Naive thymus-derived CD4-positive, alpha-beta T cell (primary cell): ENCODE results near the gene TRIM52. TPM values are rescaled to one million over a fixed set of nuclear protein-coding genes. Genes with fewer than 3 reads are reported as not detected.

Experiments used
- ATAC-seq: fragments of 150-1000 bp; cut with Tn5 transposase; 2 replicates; pipeline ENCODE4 v1.10.0; 2021; ENCODE audit warnings: mild to moderate bottlenecking, moderate library complexity
- CTCF ChIA-PET: fragments of 350-600 bp; sonication (Branson Sonifier 250); formaldehyde crosslinking; loops from one replicate; lab custom pipeline; 2021; ENCODE audit warnings: antibody characterized with exemption; lab: Charles Lee
- POLR2A ChIA-PET: fragments of 350-600 bp; sonication (Branson Sonifier 250); formaldehyde crosslinking; loops from one replicate; lab custom pipeline; 2021; ENCODE audit warnings: antibody characterized with exemption, inconsistent platforms; lab: Charles Lee
- DNase-seq, 9 donors: peaks; one replicate each; pipeline versions ENCODE4 v3.0.0 to v3.0.0-alpha.2; 2020 to 2022; ENCODE audit warnings: mixed read lengths in 1 of 9
- H3K27ac ChIP-seq: one replicate; pipeline ENCODE4 v1.7.0; 2013; ENCODE audit warnings: mild to moderate bottlenecking, low read depth, low read length, moderate library complexity
- H3K27me3 ChIP-seq, 2 donors: one replicate each; pipeline ENCODE4 v1.7.0; 2013; ENCODE audit warnings: low read length in 2 of 2, mild to moderate bottlenecking in 2 of 2, moderate library complexity in 2 of 2; ENCODE audit not compliant: control insufficient read depth in 2 of 2, insufficient read depth in 2 of 2
- H3K36me3 ChIP-seq, 3 experiments: 1 replicate in 2 of 3; 2 replicates in 1 of 3; pipeline ENCODE4 v1.7.0; 2013; ENCODE audit warnings: low read length in 3 of 3, mild to moderate bottlenecking in 3 of 3, moderate library complexity in 1 of 3; ENCODE audit not compliant: insufficient read depth in 3 of 3, control insufficient read depth in 2 of 3
- H3K4me1 ChIP-seq, 2 donors: one replicate each; pipeline ENCODE4 v1.7.0; 2013; ENCODE audit warnings: low read length in 2 of 2, mild to moderate bottlenecking in 2 of 2, moderate library complexity in 1 of 2; ENCODE audit not compliant: control insufficient read depth in 2 of 2, insufficient read depth in 2 of 2
- H3K4me3 ChIP-seq: 2 replicates; pipeline ENCODE4 v1.7.0; 2013; ENCODE audit warnings: mild to moderate bottlenecking, low read length
- H3K9me3 ChIP-seq, 3 experiments: 1 replicate in 2 of 3; 2 replicates in 1 of 3; pipeline ENCODE4 v1.7.0; 2013; ENCODE audit warnings: low read length in 3 of 3; ENCODE audit not compliant: control insufficient read depth in 2 of 3
- H3K27ac Mint-ChIP-seq, 9 donors: one replicate each; pipeline ENCODE4 v1.8.0; 2020 to 2022; ENCODE audit warnings: mixed read lengths in 9 of 9, mild to moderate bottlenecking in 8 of 9, moderate library complexity in 5 of 9, inconsistent platforms in 2 of 9
- H3K27me3 Mint-ChIP-seq, 5 donors: one replicate each; pipeline ENCODE4 v1.8.0; 2021 to 2022; ENCODE audit warnings: mixed read lengths in 5 of 5, mild to moderate bottlenecking in 1 of 5
- H3K36me3 Mint-ChIP-seq, 5 donors: one replicate each; pipeline ENCODE4 v1.8.0; 2020 to 2022; ENCODE audit warnings: mixed read lengths in 5 of 5, mild to moderate bottlenecking in 3 of 5, inconsistent platforms in 1 of 5
- H3K4me1 Mint-ChIP-seq, 7 donors: one replicate each; pipeline ENCODE4 v1.8.0; 2020 to 2022; ENCODE audit warnings: mixed read lengths in 7 of 7, mild to moderate bottlenecking in 3 of 7, inconsistent platforms in 1 of 7
- H3K4me3 Mint-ChIP-seq, 10 donors: one replicate each; pipeline ENCODE4 v1.8.0; 2020 to 2022; ENCODE audit warnings: mild to moderate bottlenecking in 10 of 10, mixed read lengths in 10 of 10, moderate library complexity in 6 of 10, inconsistent platforms in 2 of 10
- H3K9me3 Mint-ChIP-seq, 11 donors: one replicate each; pipeline ENCODE4 v1.8.0; 2020 to 2022; ENCODE audit warnings: mixed read lengths in 11 of 11, mild to moderate bottlenecking in 4 of 11, inconsistent platforms in 1 of 11, moderate library complexity in 1 of 11
- intact Hi-C, 2 donors: fragments of 100-400 bp; cut with micrococcal nuclease; formaldehyde crosslinking; loops; one replicate each; pipeline ENCODE4 v1.15.1; 2023
- microRNA-seq: library from miRNA; unstranded; fragments of <30 nt; microRNA quantifications from one replicate; pipeline ENCODE4 v1.2.0, GENCODE V29; 2022; ENCODE audit warnings: borderline microRNAs expressed
- polyA plus RNA-seq, 2 donors: library from polyadenylated mRNA; unstranded; fragments of 300-500 nt; fragmentation: Illumina TruSeq; gene quantifications; one replicate each; pipeline ENCODE4 v1.2.3, GENCODE V29; 2021
- total RNA-seq, 6 experiments: library from RNA in 5 of 6; stranded (reverse) in 5 of 6; gene quantifications; 1 replicate in 5 of 6; 2 replicates in 1 of 6; pipeline ENCODE4 v1.2.3 and lab custom pipeline; 2021 to 2026

TRIM52 gene
- total and polyA plus RNA-seq, 7 experiments from 2014 or later = 31.4 to 71.6 (median 39.2) TPM

DNA sequence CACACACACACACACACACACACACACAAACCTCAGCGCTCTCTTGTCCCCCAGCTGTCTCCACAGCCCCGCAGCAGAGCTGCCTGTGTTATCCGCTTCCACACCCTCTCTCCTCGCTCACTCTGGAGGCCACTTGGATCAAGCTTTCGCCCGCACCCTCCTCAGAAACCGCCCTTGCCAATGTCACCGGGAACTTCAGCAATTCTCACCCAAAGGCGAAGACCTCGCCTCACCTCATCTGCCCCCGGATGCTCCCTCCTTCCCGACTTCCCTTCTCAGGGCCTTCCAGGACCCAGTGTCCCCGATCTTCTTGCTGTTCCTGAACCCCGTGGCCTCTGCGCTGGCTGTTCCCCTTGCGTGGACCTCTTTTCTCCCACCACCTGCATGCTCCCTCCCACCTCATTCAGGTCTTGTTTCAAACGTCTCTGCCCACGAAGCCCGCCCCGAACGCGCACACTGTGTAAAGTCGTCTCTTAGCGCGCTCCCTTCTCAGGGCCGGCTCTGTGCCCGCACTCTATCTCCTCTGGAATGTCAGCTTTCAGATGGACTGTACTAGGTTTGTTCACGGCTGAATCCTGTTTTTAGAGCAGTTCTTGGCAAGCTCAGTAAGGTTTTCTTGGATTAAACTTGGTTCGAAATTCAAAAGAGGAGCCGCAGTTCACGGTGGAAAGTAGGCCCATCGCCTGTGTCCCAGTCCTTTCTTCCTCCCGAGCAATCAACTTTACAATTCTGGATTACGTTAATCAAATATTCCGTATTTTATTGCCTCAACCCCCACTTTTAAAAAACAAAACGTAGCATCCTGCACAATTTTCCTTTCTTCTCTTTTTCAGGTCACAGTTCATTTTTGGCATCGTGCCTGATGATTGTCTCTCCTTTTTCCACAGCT is 54.9 kb downstream of the TRIM52 start:
- DNase-seq (peak in 4 of 9 donors; percentile 10 to 36 (median 32)), ATAC-seq (no peak)
- peak overlapping the region; percentile 67 for H3K4me3 ChIP-seq
- H3K27ac ChIP-seq = peak overlapping the region; percentile 73
- no peaks in the 10 kb centered on the region for H3K36me3 ChIP-seq
- peaks cover 5 to 11% of the 10 kb centered on the region in 2 donors for H3K4me1 ChIP-seq
- ChIA-PET POLR2A (interaction anchor here (1.0 to 8.9 kb wide), 13 partner anchors 9 to 55 kb away, joined by 3 to 259 read pairs (median 12); partner anchors contain the start of genes TRIM41 and TRIM52), CTCF (interaction anchor here (0.5 to 4.1 kb wide), 9 partner anchors 8 to 631 kb away, joined by 3 to 18 read pairs (median 6); partner anchors contain the start of gene TRIM41)
- Mint-ChIP-seq H3K4me3 (peak overlapping the region; percentile 88 to 99 (median 94)), H3K27me3 (peaks cover 0 to 45% (median 11%) of the 10 kb centered on the region in 5 donors), H3K4me1 (peaks cover 21 to 35% (median 32%) of the 10 kb centered on the region in 7 donors), H3K27ac (peak overlapping the region; percentile 90 to 100 (median 98)), H3K36me3 (peaks cover 0 to 17% (median 0%) of the 10 kb centered on the region in 5 donors), H3K9me3 (peaks cover 0 to 23% (median 3%) of the 10 kb centered on the region in 11 donors)
- peaks cover 0 to 4% of the 10 kb centered on the region in 2 donors for H3K27me3 ChIP-seq
- H3K9me3 ChIP-seq = no peaks in the 10 kb centered on the region
- intact Hi-C loops = loop anchor here (1.0 kb wide), 3 partner anchors 15 to 55 kb away; partner anchors contain the start of gene TRIM52 (in 1 of the 2)

Small RNAs within 50 kb of the gene (microRNA-seq; reads per million reads assigned to microRNA genes)
- not detected for gene MIR4638

Other genes starting within 250 kb of the TRIM52 start
- gene BTNL9, start 220.9 kb downstream of the TRIM52 start, total RNA-seq = 1 to 10 TPM in 1 of 5 experiments, not detected in 4; 1.6 TPM
- not detected for gene BTNL9, start 220.9 kb downstream of the TRIM52 start, polyA plus RNA-seq
- not detected for gene OR2V1, start 130.0 kb downstream of the TRIM52 start, total RNA-seq
- not detected for gene OR2V1, start 130.0 kb downstream of the TRIM52 start, polyA plus RNA-seq
- gene OR2V2, start 113.6 kb downstream of the TRIM52 start, total RNA-seq = not detected
- gene OR2V2, start 113.6 kb downstream of the TRIM52 start, polyA plus RNA-seq = not detected
- gene TRIM7, start 55.9 kb downstream of the TRIM52 start, total RNA-seq = 1 to 10 TPM; 1.1 to 6.1 (median 3.6) TPM
- gene TRIM7, start 55.9 kb downstream of the TRIM52 start, polyA plus RNA-seq = under 1 TPM in 1 of 2 donors, not detected in 1; 0.28 TPM
- gene TRIM41, start 37.9 kb downstream of the TRIM52 start, total RNA-seq = 10 to 100 TPM; 27.3 to 36.5 (median 32.6) TPM
- gene TRIM41, start 37.9 kb downstream of the TRIM52 start, polyA plus RNA-seq = 1 to 10 TPM in 1 of 2 donors, under 1 TPM in 1; 0.72 to 1.1 TPM
- gene RACK1, start 17.2 kb downstream of the TRIM52 start, total RNA-seq = 1,000 to 10,000 TPM; 1,703 to 2,739 (median 2,322) TPM
- gene RACK1, start 17.2 kb downstream of the TRIM52 start, polyA plus RNA-seq = 1,000 to 10,000 TPM; 2,748 to 2,829 TPM
- under 1 TPM in 1 of 5 experiments, not detected in 4; 0.35 TPM for gene OR4F3, start 106.1 kb upstream of the TRIM52 start, total RNA-seq
- not detected for gene OR4F3, start 106.1 kb upstream of the TRIM52 start, polyA plus RNA-seq